ENCODE measurements around the gene KCNK16.

KCNK16 gene

DNA sequence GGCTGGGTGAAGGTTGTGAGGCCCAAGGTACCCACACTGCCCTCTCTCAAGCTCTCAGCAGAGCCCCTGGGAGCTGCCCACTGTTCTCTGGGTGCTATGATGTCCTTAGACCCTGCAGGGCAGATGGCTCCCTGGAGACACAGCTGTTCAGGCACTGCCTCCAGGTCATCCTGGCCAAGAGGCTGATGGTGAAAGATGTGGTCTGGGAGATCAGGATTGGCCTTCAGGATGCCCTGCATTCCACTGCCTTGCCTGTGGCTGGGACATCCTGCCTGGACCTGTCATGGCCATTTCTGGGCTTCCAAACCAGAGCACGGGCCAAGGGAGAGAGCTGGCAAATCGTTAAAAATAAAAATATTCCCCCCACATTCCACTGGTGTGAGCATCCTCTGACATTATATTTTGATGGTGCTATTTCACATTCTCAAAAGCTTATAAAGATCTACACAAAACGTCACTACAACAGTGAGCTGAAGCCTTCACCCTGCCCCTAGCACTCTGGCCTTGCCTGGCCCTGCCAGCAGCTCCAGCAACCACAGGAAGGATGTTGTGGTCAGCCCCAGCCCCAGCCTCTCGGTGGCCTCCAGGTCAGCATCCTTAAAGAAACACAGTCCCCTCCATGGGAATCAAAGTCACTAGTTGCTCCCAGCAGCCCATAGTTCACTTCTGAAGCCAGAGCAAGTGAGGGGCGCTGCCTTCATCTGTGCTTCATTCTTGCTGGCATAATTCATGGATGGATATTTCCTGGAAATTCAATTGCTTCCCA is 13.5 kb upstream of the KCNK16 start:
- DNase-seq (ENCODE audit: low read depth), result no peak
- no peak overlapping the region for H3K4me3 ChIP-seq (replicated peaks; ENCODE audit: low read depth, low read length)

GRCh38 chr6:39333644-39334438 is 11.3 kb upstream of the KCNK16 start:
- no peak for TF ChIP-seq CTCF (IDR thresholded peaks at IDR 0.05; ENCODE audit: low read length, missing control alignments)
- DNase-seq (ENCODE audit: low read depth), result no peak
- no peak overlapping the region for H3K4me3 ChIP-seq (replicated peaks; ENCODE audit: low read depth, low read length)

More for the DNA sequence above, 13.5 kb upstream of the KCNK16 start:
- TF ChIP-seq CTCF (IDR thresholded peaks at IDR 0.05; ENCODE audit: low read length, missing control alignments), result no peak

- H3K4me3 ChIP-seq (replicated peaks; ENCODE audit: low read depth, low read length), result no peak overlapping the region
- no peak for TF ChIP-seq CTCF (IDR thresholded peaks at IDR 0.05; ENCODE audit: low read length, missing control alignments)
- DNase-seq (ENCODE audit: low read depth), result no peak
These were observed 8.0 kb upstream of the KCNK16 start for GRCh38 chr6:39330476-39330875.

DNA sequence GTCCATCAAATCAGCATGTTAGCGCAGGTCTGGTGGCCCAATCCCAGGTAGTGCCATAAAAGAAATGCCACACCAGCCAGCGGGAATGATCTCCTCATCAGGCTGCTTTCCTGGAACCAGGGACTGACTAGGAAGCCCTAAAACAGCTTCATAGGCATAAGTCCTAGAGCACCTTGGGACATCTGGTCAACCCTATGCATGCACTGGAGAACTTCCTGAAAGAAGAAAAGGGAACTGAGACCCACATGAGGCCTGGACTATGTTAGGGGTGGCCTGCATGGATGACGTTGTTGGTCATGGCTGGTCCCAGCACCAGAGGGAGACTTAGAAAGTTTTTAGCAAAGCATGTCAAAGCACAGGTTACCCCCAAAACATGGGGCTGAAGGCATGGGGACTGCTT is 7.6 kb upstream of the KCNK16 start:
- no peak for TF ChIP-seq CTCF (IDR thresholded peaks at IDR 0.05; ENCODE audit: low read length, missing control alignments)
- no peak overlapping the region for H3K4me3 ChIP-seq (replicated peaks; ENCODE audit: low read depth, low read length)
- no peak for DNase-seq (ENCODE audit: low read depth)

GRCh38 chr6:39328066-39328465 is 5.6 kb upstream of the KCNK16 start:
- no peak for DNase-seq (ENCODE audit: low read depth)
- no peak for TF ChIP-seq CTCF (IDR thresholded peaks at IDR 0.05; ENCODE audit: low read length, missing control alignments)
- H3K4me3 ChIP-seq (replicated peaks; ENCODE audit: low read depth, low read length), result no peak overlapping the region

DNA sequence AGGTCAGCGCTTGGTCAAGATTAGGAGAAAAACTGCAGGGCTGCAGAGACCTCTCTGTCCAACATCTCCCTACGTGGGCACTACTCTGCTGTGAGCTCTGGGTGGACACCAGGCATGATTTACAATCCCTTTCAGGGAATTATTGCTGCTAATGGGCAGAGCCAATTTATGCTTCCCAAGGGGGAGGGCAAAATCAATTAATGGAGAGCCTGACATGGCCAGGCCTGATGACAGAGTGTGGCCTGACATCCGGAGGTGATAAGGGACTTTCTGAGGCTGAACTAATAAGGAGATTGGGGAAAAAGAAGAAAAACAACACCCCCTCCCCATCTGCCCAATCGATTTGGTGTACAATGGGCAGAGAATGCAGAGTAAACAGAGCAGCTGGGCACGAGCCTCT is 5.0 kb upstream of the KCNK16 start:
- DNase-seq (ENCODE audit: low read depth), result no peak
- TF ChIP-seq CTCF (IDR thresholded peaks at IDR 0.05; ENCODE audit: low read length, missing control alignments), result no peak
- no peak overlapping the region for H3K4me3 ChIP-seq (replicated peaks; ENCODE audit: low read depth, low read length)
